ENCODE measurements around the gene KIF2A. TPM values are rescaled to one million over a fixed set of nuclear protein-coding genes. Genes with fewer than 3 reads are reported as not detected.

Gene KIF2A
- total and polyA plus RNA-seq, 7 donors, result 1.4 to 10.6 (median 8.4) TPM

- 94 to 95% (median 95%) methylated on average over 1 of the region's 1 CpG for WGBS, 3 donors
- intact Hi-C loops (cut with DNase I), result loop anchor here in 1 of 2 donors (5.0 kb wide), 1 partner anchor 42 kb away; the partner anchor contains the start of gene KIF2A
- Histone ChIP-seq H3K27ac (no peak overlapping the region), H3K36me3 (ENCODE audit: insufficient read depth in 1 of 2, low read depth in 1 of 2) (peaks cover 0 to 50% of the 10 kb centered on the region in 2 donors), H3K4me3 (no peak overlapping the region), H3K9me3 (no peaks in the 10 kb centered on the region), H3K27me3 (ENCODE audit: insufficient read depth in 3 of 3, low read length in 2 of 3) (no peaks in the 10 kb centered on the region), H3K4me1 (no peaks in the 10 kb centered on the region)
- TF ChIP-seq CTCF (IDR thresholded peaks at IDR 0.05), result no peak
- no peak for DNase-seq
- ATAC-seq, result no peak
Observed at GRCh38 chr5:62348723-62349481, 42.9 kb downstream of the KIF2A start.

GRCh38 chr5:62354028-62354874, 48.2 kb downstream of the KIF2A start:
- no peak overlapping the region for H3K4me3 ChIP-seq
- H3K4me1 ChIP-seq, result no peaks in the 10 kb centered on the region
- peak; percentile 70 for TF ChIP-seq CTCF (IDR thresholded peaks at IDR 0.05)
- DNase-seq (no peak), ATAC-seq (peak; percentile 65 to 83 (median 72))
- no peaks in the 10 kb centered on the region for H3K9me3 ChIP-seq
- intact Hi-C loops (cut with DNase I), result loop anchor here (5.0 kb wide), 1 partner anchor 132 kb away; no protein-coding TSS in a partner anchor
- H3K27me3 ChIP-seq (ENCODE audit: insufficient read depth in 3 of 3, low read length in 2 of 3), result no peaks in the 10 kb centered on the region
- no peak overlapping the region for H3K27ac ChIP-seq
- H3K36me3 ChIP-seq (ENCODE audit: insufficient read depth in 1 of 2, low read depth in 1 of 2), result peaks cover 0 to 63% of the 10 kb centered on the region in 2 donors

GRCh38 chr5:62362701-62363100, 56.7 kb downstream of the KIF2A start:
- WGBS, 3 donors, result 92 to 98% (median 96%) methylated on average over 3 of the region's 3 CpGs
- H3K4me1 ChIP-seq, result no peaks in the 10 kb centered on the region
- H3K4me3 ChIP-seq, result no peak overlapping the region
- no peaks in the 10 kb centered on the region for H3K27me3 ChIP-seq (ENCODE audit: insufficient read depth in 3 of 3, low read length in 2 of 3)
- no peak for TF ChIP-seq CTCF (IDR thresholded peaks at IDR 0.05)
- H3K36me3 ChIP-seq (ENCODE audit: insufficient read depth in 1 of 2, low read depth in 1 of 2), result peaks cover 0 to 64% of the 10 kb centered on the region in 2 donors
- intact Hi-C loops (cut with DNase I), result no loop called here
- H3K27ac ChIP-seq, result no peak overlapping the region
- H3K9me3 ChIP-seq, result no peaks in the 10 kb centered on the region
- no peak for DNase-seq
- no peak for ATAC-seq

- ATAC-seq (no peak), DNase-seq (no peak)
- Histone ChIP-seq H3K36me3 (ENCODE audit: insufficient read depth in 1 of 2, low read depth in 1 of 2) (peaks cover 0 to 50% of the 10 kb centered on the region in 2 donors), H3K27me3 (ENCODE audit: insufficient read depth in 3 of 3, low read length in 2 of 3) (no peaks in the 10 kb centered on the region), H3K27ac (no peak overlapping the region), H3K4me1 (no peaks in the 10 kb centered on the region), H3K9me3 (no peaks in the 10 kb centered on the region), H3K4me3 (no peak overlapping the region)
- no peak for TF ChIP-seq CTCF (IDR thresholded peaks at IDR 0.05)
- WGBS, 3 donors, result 75 to 92% (median 84%) methylated on average over 2 of the region's 2 CpGs
- intact Hi-C loops (cut with DNase I), result no loop called here
Observed at GRCh38 chr5:62369039-62369438, 63.0 kb downstream of the KIF2A start.
